HEK293 (cell line): Measurements from ENCODE around the gene HOXC5.
"Not testable (repeated sequence)": the region's sequence is repeated elsewhere in the genome, so short reads cannot be mapped to it uniquely, and the experiment has no call there.

Source experiments
- ZFP3 ChIP-seq: fragments of 450-650 bp; formaldehyde crosslinking; IDR thresholded peaks from 2 replicates; pipeline ENCODE4 v1.5.1; 2016; ENCODE audit warnings: low read depth, missing biosample characterization, missing genetic modification characterization
- ZNF146 ChIP-seq: fragments of 450-650 bp; formaldehyde crosslinking; IDR thresholded peaks from 2 replicates; pipeline ENCODE4 v1.5.1; 2016; ENCODE audit warnings: missing biosample characterization, missing genetic modification characterization
- ZNF19 ChIP-seq: fragments of 450-650 bp; formaldehyde crosslinking; IDR thresholded peaks from 2 replicates; pipeline ENCODE4; 2016; ENCODE audit warnings: missing biosample characterization, missing genetic modification characterization, low read depth
- ZNF23 ChIP-seq: fragments of 450-650 bp; formaldehyde crosslinking; IDR thresholded peaks from 2 replicates; pipeline ENCODE4 v1.5.1; 2016; ENCODE audit warnings: missing biosample characterization, missing genetic modification characterization, borderline replicate concordance
- ZNF274 ChIP-seq, 2 experiments: fragments of 200-500 bp in 1 of 2; fragments of 450-650 bp in 1 of 2; sonication (Bioruptor generic) in 1 of 2; formaldehyde crosslinking in 1 of 2; IDR thresholded peaks; 2 replicates each; pipeline versions ENCODE4 v1.5.1 to v1.6.1; 2014 to 2016; ENCODE audit warnings: borderline replicate concordance in 1 of 2, inconsistent platforms in 1 of 2, low read length in 1 of 2, missing biosample characterization in 1 of 2, missing genetic modification characterization in 1 of 2
- ZNF404 ChIP-seq: fragments of 450-650 bp; formaldehyde crosslinking; IDR thresholded peaks from 2 replicates; pipeline ENCODE4 v1.5.1; 2017; ENCODE audit warnings: missing biosample characterization, missing genetic modification characterization
- ZNF707 ChIP-seq: fragments of 450-650 bp; formaldehyde crosslinking; IDR thresholded peaks from 2 replicates; pipeline ENCODE4 v1.5.1; 2016; ENCODE audit warnings: missing biosample characterization, missing genetic modification characterization
- TF ChIP-seq, protein P1 (sequence below): fragments of 450-650 bp; formaldehyde crosslinking; IDR thresholded peaks from 2 replicates; pipeline ENCODE4 v1.5.1; 2016; ENCODE audit warnings: missing biosample characterization, missing genetic modification characterization
- TF ChIP-seq, protein P2 (sequence below): fragments of 450-650 bp; formaldehyde crosslinking; IDR thresholded peaks from 2 replicates; pipeline ENCODE4 v1.5.1; 2016; ENCODE audit warnings: missing biosample characterization, missing genetic modification characterization

- TF ChIP-seq ZNF404 (tag by site-specific recombination); ZNF146 (tag by site-specific recombination); ZNF23 (tag by site-specific recombination); ZNF19 (tag by site-specific recombination); ZFP3 (tag by site-specific recombination); ZNF707 (tag by site-specific recombination); ZNF274 (IDR thresholded peaks at IDR 0.05; ENCODE audit: low read length); ZNF274 (tag by site-specific recombination; IDR thresholded peaks at IDR 0.05; ENCODE audit: borderline replicate concordance): not testable (repeated sequence)
- TF ChIP-seq, protein P1, sequence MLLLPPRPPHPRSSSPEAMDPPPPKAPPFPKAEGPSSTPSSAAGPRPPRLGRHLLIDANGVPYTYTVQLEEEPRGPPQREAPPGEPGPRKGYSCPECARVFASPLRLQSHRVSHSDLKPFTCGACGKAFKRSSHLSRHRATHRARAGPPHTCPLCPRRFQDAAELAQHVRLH (tag by site-specific recombination) = not testable (repeated sequence)
- TF ChIP-seq, protein P2, sequence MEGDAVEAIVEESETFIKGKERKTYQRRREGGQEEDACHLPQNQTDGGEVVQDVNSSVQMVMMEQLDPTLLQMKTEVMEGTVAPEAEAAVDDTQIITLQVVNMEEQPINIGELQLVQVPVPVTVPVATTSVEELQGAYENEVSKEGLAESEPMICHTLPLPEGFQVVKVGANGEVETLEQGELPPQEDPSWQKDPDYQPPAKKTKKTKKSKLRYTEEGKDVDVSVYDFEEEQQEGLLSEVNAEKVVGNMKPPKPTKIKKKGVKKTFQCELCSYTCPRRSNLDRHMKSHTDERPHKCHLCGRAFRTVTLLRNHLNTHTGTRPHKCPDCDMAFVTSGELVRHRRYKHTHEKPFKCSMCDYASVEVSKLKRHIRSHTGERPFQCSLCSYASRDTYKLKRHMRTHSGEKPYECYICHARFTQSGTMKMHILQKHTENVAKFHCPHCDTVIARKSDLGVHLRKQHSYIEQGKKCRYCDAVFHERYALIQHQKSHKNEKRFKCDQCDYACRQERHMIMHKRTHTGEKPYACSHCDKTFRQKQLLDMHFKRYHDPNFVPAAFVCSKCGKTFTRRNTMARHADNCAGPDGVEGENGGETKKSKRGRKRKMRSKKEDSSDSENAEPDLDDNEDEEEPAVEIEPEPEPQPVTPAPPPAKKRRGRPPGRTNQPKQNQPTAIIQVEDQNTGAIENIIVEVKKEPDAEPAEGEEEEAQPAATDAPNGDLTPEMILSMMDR (tag by site-specific recombination) = not testable (repeated sequence)
Measured at GRCh38 chr12:54042033-54042432, 9.2 kb downstream of the HOXC5 start.
